Measurements from ENCODE around the gene NCAM1.

The NCAM1 gene

DNA sequence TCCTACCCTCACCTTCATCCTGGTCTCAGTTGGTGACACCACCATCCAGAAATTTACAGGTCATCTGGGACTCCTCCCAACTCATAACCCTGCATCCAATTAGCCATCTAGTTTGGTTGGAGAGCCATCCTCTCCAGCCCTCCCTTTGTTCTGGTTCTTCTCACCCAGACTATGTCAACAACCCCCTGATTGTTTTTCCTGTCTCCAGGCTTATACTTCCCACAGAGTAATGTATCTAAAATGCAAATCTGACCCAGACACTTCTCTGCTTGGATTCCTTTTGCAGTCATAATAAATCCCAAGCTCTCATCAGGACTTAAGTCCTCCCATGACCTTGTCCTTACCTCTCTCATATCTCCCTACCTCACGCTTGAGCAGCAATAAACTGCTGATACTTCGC, 356.1 kb downstream of the NCAM1 start:
- DNase-seq = no peak

DNA sequence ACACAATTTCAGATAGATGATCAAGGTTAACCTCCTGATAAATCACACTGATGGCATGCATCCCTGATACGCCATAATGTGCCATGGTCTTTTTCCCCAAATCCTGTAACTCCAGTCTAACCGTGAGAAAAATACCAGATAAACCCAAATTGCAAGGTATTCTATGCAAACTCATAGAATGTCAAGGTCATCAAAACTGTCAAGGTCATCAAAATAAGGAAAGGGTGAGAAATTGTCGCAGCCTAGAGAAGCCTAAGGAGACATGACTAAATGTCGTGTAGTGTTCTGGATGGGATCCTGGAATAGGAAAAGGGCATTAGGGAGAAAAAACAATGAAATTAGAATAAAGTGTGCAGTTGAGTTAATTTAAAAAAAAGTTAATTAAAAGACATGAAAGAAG, 357.9 kb downstream of the NCAM1 start:
- DNase-seq = no peak

DNA sequence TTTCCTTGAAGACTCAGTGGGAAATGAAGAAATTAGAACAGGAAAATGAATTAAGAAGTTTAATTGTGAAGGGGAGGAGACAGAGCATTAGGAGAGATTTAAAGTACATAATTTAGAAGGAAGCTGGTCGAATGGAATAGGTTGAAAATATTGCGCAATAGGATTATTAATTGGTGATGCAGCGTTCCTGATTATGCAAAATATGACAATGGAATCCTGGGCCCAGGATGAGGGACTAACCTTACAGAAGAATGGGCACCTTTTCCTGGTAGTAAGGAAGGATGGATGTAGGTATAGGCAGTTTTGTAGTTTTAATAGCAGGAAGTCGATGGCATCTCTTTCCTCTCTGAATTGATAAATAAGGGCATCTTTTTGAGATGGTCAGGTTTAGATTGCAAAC, 360.9 kb downstream of the NCAM1 start:
- no peak for DNase-seq

DNA sequence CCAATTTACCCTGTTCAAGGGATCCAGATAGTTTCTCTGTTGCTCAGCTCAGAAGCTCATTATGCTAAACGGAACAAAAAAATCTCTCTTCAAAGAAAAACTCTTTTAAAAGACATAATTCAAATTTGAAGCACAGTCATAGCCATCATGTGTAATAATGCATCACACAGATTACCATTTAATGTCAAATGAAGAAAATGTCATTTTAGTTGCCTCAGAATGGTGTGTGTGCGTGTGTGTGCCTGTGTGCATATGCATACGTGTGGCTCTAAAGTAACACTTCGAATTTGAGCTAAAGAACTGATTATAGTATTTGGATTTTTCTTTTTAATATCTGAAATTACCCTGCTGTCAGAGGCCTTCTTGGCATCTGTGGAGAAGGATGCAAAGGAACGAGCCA, 363.0 kb downstream of the NCAM1 start:
- no peak for DNase-seq

Data from stimulated activated CD4-positive, alpha-beta T cell treated with anti-CD3 and anti-CD28 coated beads, Interleukin-4, amount 100 ng/mL, for 4 hours (primary cell).